OCI-LY1 (cell line): ENCODE data around the gene KRTAP10-5.

ENCODE experiments used
- H2AFZ ChIP-seq: fragments of 200-600 bp; sonication (generic), shearing (Covaris generic); 2 replicates; pipeline ENCODE4 v1.6.0; 2014; ENCODE audit warnings: antibody characterized with exemption, mild to moderate bottlenecking, low read length
- H3F3A ChIP-seq: fragments of 200-600 bp; sonication (generic), shearing (Covaris generic); 2 replicates; pipeline ENCODE4 v1.6.0; 2014; ENCODE audit warnings: mild to moderate bottlenecking, antibody characterized with exemption, low read length, moderate library complexity; ENCODE audit not compliant: insufficient read depth
- H3K27ac ChIP-seq: fragments of 200-600 bp; sonication (generic); 2 replicates; pipeline ENCODE4 v1.5.1; 2014; ENCODE audit warnings: low read length, mixed run types, mild to moderate bottlenecking, low read depth; ENCODE audit not compliant: poor library complexity, severe bottlenecking
- H3K27me3 ChIP-seq: fragments of 200-600 bp; sonication (generic); 2 replicates; pipeline ENCODE4 v1.6.0; 2014; ENCODE audit warnings: antibody characterized with exemption, mild to moderate bottlenecking, low read length, moderate library complexity; ENCODE audit not compliant: insufficient read depth
- H3K36me3 ChIP-seq: fragments of 200-600 bp; sonication (generic); 2 replicates; pipeline ENCODE4 v1.6.1; 2014; ENCODE audit warnings: mild to moderate bottlenecking, antibody characterized with exemption, low read length, moderate library complexity, mixed read lengths; ENCODE audit not compliant: insufficient read depth
- H3K4me1 ChIP-seq: fragments of 200-600 bp; sonication (generic); 2 replicates; pipeline ENCODE4 v1.5.1; 2014; ENCODE audit warnings: mild to moderate bottlenecking, low read length, moderate library complexity; ENCODE audit not compliant: insufficient read depth, severe bottlenecking
- H3K4me2 ChIP-seq: fragments of 200-600 bp; sonication (generic), shearing (Covaris generic); 2 replicates; pipeline ENCODE4 v1.6.1; 2014; ENCODE audit warnings: low read length
- H3K4me3 ChIP-seq: fragments of 200-600 bp; sonication (generic); 2 replicates; pipeline ENCODE4 v1.5.1; 2014; ENCODE audit warnings: low read length, low read depth, mild to moderate bottlenecking, mixed read lengths; ENCODE audit not compliant: poor library complexity, severe bottlenecking
- H3K79me2 ChIP-seq: fragments of 200-600 bp; shearing (Covaris generic); 2 replicates; pipeline ENCODE4 v1.6.1; 2016; ENCODE audit warnings: mixed run types, low read length, mixed read lengths; ENCODE audit not compliant: insufficient read depth
- H3K9ac ChIP-seq: fragments of 200-600 bp; sonication (generic), shearing (Covaris generic); 2 replicates; pipeline ENCODE4 v1.6.1; 2014; ENCODE audit warnings: mild to moderate bottlenecking, low read length, mixed read lengths
- H3K9me2 ChIP-seq: fragments of 200-600 bp; sonication (generic), shearing (Covaris generic); 2 replicates; pipeline ENCODE4 v1.6.1; 2014; ENCODE audit warnings: low read depth, mild to moderate bottlenecking, low read length, mixed read lengths
- H3K9me3 ChIP-seq: fragments of 200-600 bp; shearing (Covaris generic); 2 replicates; pipeline ENCODE4 v1.6.1; 2014; ENCODE audit warnings: low read length, mixed read lengths
- H4K20me1 ChIP-seq: fragments of 200-600 bp; sonication (generic), shearing (Covaris generic); 2 replicates; pipeline ENCODE4 v1.6.0; 2016; ENCODE audit warnings: mild to moderate bottlenecking, low read length; ENCODE audit not compliant: insufficient read depth
- CTCF ChIP-seq: fragments of 200-600 bp; sonication (generic), shearing (Covaris generic); IDR thresholded peaks from 2 replicates; pipeline ENCODE4 v1.5.1; 2017; ENCODE audit warnings: mild to moderate bottlenecking, antibody characterized with exemption, low read length, moderate library complexity, mixed read lengths
- EZH2 ChIP-seq: fragments of 200-600 bp; sonication (generic), shearing (Covaris generic); IDR thresholded peaks from 2 replicates; pipeline ENCODE4 v1.8.0; 2017; ENCODE audit warnings: borderline replicate concordance, mixed run types, mild to moderate bottlenecking, antibody characterized with exemption, low read length, moderate library complexity, mixed read lengths

The KRTAP10-5 gene

DNA sequence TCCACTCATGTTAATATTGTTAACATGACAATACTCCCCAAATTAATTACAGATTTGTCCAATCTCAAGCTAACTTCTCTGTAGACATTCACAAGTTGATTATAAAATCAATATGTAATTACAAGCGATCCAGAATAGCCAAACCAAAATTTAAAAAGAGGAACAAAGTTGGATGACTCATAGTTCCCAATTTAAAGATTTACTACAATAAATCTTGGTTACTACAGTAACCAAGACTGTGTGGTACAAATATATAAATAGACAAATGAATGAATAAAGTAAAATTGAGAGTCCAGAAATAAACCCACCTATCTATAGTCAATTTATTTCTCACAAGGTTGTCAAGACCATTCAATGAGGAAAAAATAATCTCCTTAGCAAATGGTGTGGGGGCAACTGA is 14.0 kb downstream of the KRTAP10-5 start:
- no peaks in the 10 kb centered on the region for H3K9me2 ChIP-seq
- no peak overlapping the region for H3K27ac ChIP-seq
- H3K4me1 ChIP-seq = no peaks in the 10 kb centered on the region
- H3K79me2 ChIP-seq = no peaks in the 10 kb centered on the region
- no peaks in the 10 kb centered on the region for H3F3A ChIP-seq
- no peak overlapping the region for H2AFZ ChIP-seq
- H3K9ac ChIP-seq = no peak overlapping the region
- no peak overlapping the region for H3K4me3 ChIP-seq
- H3K4me2 ChIP-seq = no peak overlapping the region
- peaks cover 8% of the 10 kb centered on the region; the same call in 1 of the 2 replicates for H3K27me3 ChIP-seq
- H3K36me3 ChIP-seq = no peaks in the 10 kb centered on the region
- H3K9me3 ChIP-seq = no peaks in the 10 kb centered on the region
- H4K20me1 ChIP-seq = no peaks in the 10 kb centered on the region
- no peak for TF ChIP-seq EZH2
- no peak for TF ChIP-seq CTCF

GRCh38 chr21:44564886-44565598 is 15.4 kb downstream of the KRTAP10-5 start:
- Histone ChIP-seq H3K4me1 (no peaks in the 10 kb centered on the region), H3K9me3 (no peaks in the 10 kb centered on the region), H3K27me3 (peaks cover 8% of the 10 kb centered on the region; the same call in 1 of the 2 replicates), H3K27ac (no peak overlapping the region), H2AFZ (no peak overlapping the region), H3F3A (no peaks in the 10 kb centered on the region), H3K4me2 (no peak overlapping the region), H3K4me3 (no peak overlapping the region), H3K36me3 (no peaks in the 10 kb centered on the region), H3K9me2 (no peaks in the 10 kb centered on the region), H4K20me1 (no peaks in the 10 kb centered on the region), H3K79me2 (no peaks in the 10 kb centered on the region), H3K9ac (no peak overlapping the region)
- TF ChIP-seq EZH2 (no peak), CTCF (no peak)

GRCh38 chr21:44564099-44564498 is 16.3 kb downstream of the KRTAP10-5 start:
- no peaks in the 10 kb centered on the region for H3K9me2 ChIP-seq
- H3K4me2 ChIP-seq = no peak overlapping the region
- H3K4me1 ChIP-seq = no peaks in the 10 kb centered on the region
- H3K27me3 ChIP-seq = no peaks in the 10 kb centered on the region
- H3K9ac ChIP-seq = no peak overlapping the region
- no peaks in the 10 kb centered on the region for H3F3A ChIP-seq
- H3K36me3 ChIP-seq = no peaks in the 10 kb centered on the region
- no peak for TF ChIP-seq CTCF
- TF ChIP-seq EZH2 = no peak
- no peak overlapping the region for H3K4me3 ChIP-seq
- H2AFZ ChIP-seq = no peak overlapping the region
- H3K79me2 ChIP-seq = no peaks in the 10 kb centered on the region
- no peaks in the 10 kb centered on the region for H4K20me1 ChIP-seq
- H3K27ac ChIP-seq = no peak overlapping the region
- H3K9me3 ChIP-seq = no peaks in the 10 kb centered on the region
